ENCODE data around the gene GZF1. TPM values are rescaled to one million over a fixed set of nuclear protein-coding genes. Genes with fewer than 3 reads are reported as not detected.

The GZF1 gene
- total RNA-seq, 2 donors from 2014 or later, result 12.2 to 15.5 TPM

DNA sequence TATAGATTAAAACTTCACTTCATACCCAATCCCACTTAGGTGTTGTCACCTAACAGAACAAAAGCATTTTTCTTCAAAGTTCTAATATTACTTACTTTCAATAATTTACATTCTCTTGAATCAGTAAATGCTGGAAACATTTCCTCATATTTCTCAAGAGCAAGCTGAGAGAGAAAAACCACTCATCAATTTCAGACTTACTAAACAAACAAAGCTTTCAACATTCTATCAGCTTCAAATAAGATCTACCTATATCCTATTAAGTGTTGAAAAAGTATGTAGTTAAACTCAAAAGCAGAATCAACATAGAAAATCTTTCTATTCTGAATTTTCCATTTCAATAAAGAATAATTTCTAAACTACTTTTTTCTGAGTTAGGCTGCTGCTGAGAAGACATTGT is 17.8 kb downstream of the GZF1 start:
- DNase-seq, result no peak
- no peaks in the 10 kb centered on the region for H3K27me3 ChIP-seq (ENCODE audit: control insufficient read depth, insufficient read depth, low read length, poor library complexity, severe bottlenecking)
- Mint-ChIP-seq H3K27ac (no peak overlapping the region), H3K4me3 (no peak overlapping the region), H3K36me3 (ENCODE audit: low read depth) (peaks cover 78% of the 10 kb centered on the region), H3K4me1 (no peaks in the 10 kb centered on the region), H3K9me3 (peaks cover 6% of the 10 kb centered on the region), H3K27me3 (ENCODE audit: insufficient read depth) (no peaks in the 10 kb centered on the region)
- H3K9ac ChIP-seq (ENCODE audit: extremely low read depth, low read length, poor library complexity, severe bottlenecking), result no peak overlapping the region
- H3K27ac ChIP-seq (ENCODE audit: low read depth, low read length), result no peak overlapping the region
- peaks cover 17% of the 10 kb centered on the region for H3K9me3 ChIP-seq (ENCODE audit: control insufficient read depth, low read length)
- peaks cover 73% of the 10 kb centered on the region for H3K36me3 ChIP-seq (ENCODE audit: control insufficient read depth, insufficient read depth, low read length)
- H3K4me1 ChIP-seq (ENCODE audit: control insufficient read depth, insufficient read depth, low read length), result no peaks in the 10 kb centered on the region
- TF ChIP-seq, protein P1, sequence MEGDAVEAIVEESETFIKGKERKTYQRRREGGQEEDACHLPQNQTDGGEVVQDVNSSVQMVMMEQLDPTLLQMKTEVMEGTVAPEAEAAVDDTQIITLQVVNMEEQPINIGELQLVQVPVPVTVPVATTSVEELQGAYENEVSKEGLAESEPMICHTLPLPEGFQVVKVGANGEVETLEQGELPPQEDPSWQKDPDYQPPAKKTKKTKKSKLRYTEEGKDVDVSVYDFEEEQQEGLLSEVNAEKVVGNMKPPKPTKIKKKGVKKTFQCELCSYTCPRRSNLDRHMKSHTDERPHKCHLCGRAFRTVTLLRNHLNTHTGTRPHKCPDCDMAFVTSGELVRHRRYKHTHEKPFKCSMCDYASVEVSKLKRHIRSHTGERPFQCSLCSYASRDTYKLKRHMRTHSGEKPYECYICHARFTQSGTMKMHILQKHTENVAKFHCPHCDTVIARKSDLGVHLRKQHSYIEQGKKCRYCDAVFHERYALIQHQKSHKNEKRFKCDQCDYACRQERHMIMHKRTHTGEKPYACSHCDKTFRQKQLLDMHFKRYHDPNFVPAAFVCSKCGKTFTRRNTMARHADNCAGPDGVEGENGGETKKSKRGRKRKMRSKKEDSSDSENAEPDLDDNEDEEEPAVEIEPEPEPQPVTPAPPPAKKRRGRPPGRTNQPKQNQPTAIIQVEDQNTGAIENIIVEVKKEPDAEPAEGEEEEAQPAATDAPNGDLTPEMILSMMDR (conservative IDR thresholded peaks at IDR 0.05), result no peak
- no peak overlapping the region for H3K4me3 ChIP-seq (ENCODE audit: low read length)

DNA sequence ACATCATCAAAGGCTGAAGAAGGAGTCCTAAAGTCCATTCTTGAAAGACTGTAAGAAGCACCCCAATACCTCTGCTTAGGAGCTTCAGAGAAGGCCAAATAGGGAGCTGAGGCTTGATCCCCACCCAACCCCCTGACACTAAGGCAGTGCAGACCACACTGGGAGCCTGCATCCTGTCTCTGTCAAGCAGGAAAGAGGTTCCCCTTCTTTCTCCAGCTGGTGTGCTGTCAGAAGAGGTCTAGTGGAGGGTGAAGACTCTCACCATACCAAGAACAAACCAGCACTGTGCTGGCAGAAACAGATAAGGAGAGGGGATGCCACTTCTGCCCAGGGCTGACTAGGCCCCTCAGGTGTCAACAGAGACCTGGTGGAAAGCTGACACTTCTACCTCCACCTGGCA is 19.9 kb downstream of the GZF1 start:
- Histone ChIP-seq H3K9ac (ENCODE audit: extremely low read depth, low read length, poor library complexity, severe bottlenecking) (no peak overlapping the region), H3K27me3 (ENCODE audit: control insufficient read depth, insufficient read depth, low read length, poor library complexity, severe bottlenecking) (no peaks in the 10 kb centered on the region), H3K27ac (ENCODE audit: low read depth, low read length) (no peak overlapping the region), H3K9me3 (ENCODE audit: control insufficient read depth, low read length) (peaks cover 23% of the 10 kb centered on the region), H3K4me1 (ENCODE audit: control insufficient read depth, insufficient read depth, low read length) (no peaks in the 10 kb centered on the region), H3K4me3 (ENCODE audit: low read length) (no peak overlapping the region), H3K36me3 (ENCODE audit: control insufficient read depth, insufficient read depth, low read length) (peaks cover 64% of the 10 kb centered on the region)
- Mint-ChIP-seq H3K9me3 (peaks cover 6% of the 10 kb centered on the region), H3K4me1 (no peaks in the 10 kb centered on the region), H3K4me3 (no peak overlapping the region), H3K27me3 (ENCODE audit: insufficient read depth) (no peaks in the 10 kb centered on the region), H3K36me3 (ENCODE audit: low read depth) (peaks cover 75% of the 10 kb centered on the region), H3K27ac (no peak overlapping the region)
- TF ChIP-seq, protein P1 (conservative IDR thresholded peaks at IDR 0.05), result no peak
- no peak for DNase-seq

DNA sequence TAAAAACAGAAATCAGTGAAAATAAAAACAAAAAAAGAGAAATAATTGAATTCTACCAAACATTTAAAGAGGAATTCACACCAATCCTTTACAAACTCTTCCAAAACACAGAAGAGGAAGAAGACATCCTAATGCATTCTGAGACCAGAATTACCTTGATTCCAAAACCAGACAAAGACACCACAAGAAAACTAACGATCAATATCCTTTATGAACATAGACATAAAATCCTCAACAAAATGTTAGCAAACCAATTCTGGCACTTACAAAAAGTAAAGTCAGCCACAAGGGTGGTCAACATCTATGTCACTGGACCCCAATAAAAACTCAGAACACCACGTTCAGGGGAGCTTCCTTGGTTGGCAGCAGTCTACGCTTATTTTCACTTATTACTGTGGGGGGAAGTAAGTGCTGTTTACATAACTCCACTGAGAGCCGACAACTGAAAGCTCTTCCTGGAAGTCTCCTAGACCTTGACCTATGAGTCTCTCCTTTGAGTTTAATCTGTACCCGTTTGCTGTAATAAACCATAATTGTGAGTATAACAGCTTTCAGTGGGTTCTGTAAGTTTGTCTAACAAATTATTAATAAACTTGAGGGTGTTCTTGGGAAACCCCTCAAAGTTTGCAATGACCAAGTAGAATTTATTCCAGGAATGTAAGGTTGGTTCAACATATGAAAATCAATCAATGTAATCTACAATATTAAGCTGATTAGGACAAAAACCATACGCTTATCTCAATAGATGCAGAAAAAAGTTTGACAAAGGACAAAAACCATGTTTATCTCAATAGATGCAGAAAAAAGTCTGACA is 24.5 kb downstream of the GZF1 start:
- TF ChIP-seq, protein P1 (conservative IDR thresholded peaks at IDR 0.05), result no peak
- Mint-ChIP-seq H3K9me3 (peaks cover 6% of the 10 kb centered on the region), H3K36me3 (ENCODE audit: low read depth) (peaks cover 78% of the 10 kb centered on the region), H3K4me3 (no peak overlapping the region), H3K27ac (no peak overlapping the region), H3K27me3 (ENCODE audit: insufficient read depth) (no peaks in the 10 kb centered on the region), H3K4me1 (no peaks in the 10 kb centered on the region)
- Histone ChIP-seq H3K4me3 (ENCODE audit: low read length) (no peak overlapping the region), H3K36me3 (ENCODE audit: control insufficient read depth, insufficient read depth, low read length) (peaks cover 64% of the 10 kb centered on the region), H3K9me3 (ENCODE audit: control insufficient read depth, low read length) (peaks cover 34% of the 10 kb centered on the region), H3K4me1 (ENCODE audit: control insufficient read depth, insufficient read depth, low read length) (no peaks in the 10 kb centered on the region), H3K27me3 (ENCODE audit: control insufficient read depth, insufficient read depth, low read length, poor library complexity, severe bottlenecking) (no peaks in the 10 kb centered on the region), H3K9ac (ENCODE audit: extremely low read depth, low read length, poor library complexity, severe bottlenecking) (no peak overlapping the region), H3K27ac (ENCODE audit: low read depth, low read length) (no peak overlapping the region)
- no peak for DNase-seq
- WGBS, 2 experiments (ENCODE audit: insufficient coverage in 1 of 2, insufficient read length in 1 of 2), result 85 to 94% methylated on average over 4 to 6 of the region's 6 CpGs

All from endodermal cell (in vitro differentiated cells).